Esophagus muscularis mucosa (tissue), 3 donors: ENCODE measurements around the gene SLC8A1.

Experiments used
- POLR2A ChIP-seq: fragments of 450-650 bp; IDR thresholded peaks from one replicate; pipeline ENCODE4 v1.6.1; 2017; ENCODE audit warnings: antibody characterized with exemption, moderate library complexity, mild to moderate bottlenecking, low read depth
- POLR2AphosphoS5 ChIP-seq, 2 donors: sonication (generic); formaldehyde crosslinking; IDR thresholded peaks; one replicate each; pipeline ENCODE4 v1.6.1; 2017; ENCODE audit warnings: antibody characterized with exemption in 2 of 2
- TF ChIP-seq, protein P1 (sequence below), 3 experiments: fragments of 200-600 bp in 2 of 3; fragments of 450-650 bp in 1 of 3; sonication (generic) in 2 of 3; IDR thresholded peaks; one replicate each; pipeline ENCODE4 v1.5.1; 2017 to 2019; ENCODE audit warnings: antibody characterized with exemption in 3 of 3, mild to moderate bottlenecking in 2 of 3, moderate library complexity in 1 of 3

DNA sequence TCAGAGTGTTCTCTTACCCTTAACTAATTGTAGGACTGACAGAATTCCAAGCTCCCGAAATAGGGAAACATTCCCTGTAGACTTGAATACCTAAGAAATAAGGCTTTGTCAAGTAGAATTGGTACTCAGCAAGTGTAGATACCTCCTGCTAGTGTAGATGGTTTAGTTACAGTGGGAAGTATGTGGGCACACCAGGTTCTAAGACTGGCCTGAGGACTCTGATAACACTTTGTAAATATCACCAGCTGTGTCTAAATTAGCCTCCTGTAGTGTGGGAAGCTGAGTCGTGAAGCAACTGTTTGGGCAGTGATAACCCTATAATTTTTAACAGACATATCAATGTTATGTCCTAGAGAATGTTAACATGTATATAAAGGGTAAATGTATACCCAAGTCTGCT is 304.5 kb downstream of the SLC8A1 start:
- TF ChIP-seq, protein P1, sequence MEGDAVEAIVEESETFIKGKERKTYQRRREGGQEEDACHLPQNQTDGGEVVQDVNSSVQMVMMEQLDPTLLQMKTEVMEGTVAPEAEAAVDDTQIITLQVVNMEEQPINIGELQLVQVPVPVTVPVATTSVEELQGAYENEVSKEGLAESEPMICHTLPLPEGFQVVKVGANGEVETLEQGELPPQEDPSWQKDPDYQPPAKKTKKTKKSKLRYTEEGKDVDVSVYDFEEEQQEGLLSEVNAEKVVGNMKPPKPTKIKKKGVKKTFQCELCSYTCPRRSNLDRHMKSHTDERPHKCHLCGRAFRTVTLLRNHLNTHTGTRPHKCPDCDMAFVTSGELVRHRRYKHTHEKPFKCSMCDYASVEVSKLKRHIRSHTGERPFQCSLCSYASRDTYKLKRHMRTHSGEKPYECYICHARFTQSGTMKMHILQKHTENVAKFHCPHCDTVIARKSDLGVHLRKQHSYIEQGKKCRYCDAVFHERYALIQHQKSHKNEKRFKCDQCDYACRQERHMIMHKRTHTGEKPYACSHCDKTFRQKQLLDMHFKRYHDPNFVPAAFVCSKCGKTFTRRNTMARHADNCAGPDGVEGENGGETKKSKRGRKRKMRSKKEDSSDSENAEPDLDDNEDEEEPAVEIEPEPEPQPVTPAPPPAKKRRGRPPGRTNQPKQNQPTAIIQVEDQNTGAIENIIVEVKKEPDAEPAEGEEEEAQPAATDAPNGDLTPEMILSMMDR (IDR thresholded peaks at IDR 0.05): no peak
- TF ChIP-seq POLR2A (no peak), POLR2AphosphoS5 (IDR thresholded peaks at IDR 0.05) (no peak)
